ENCODE results near the gene CHADL. TPM values are rescaled to one million over a fixed set of nuclear protein-coding genes. Genes with fewer than 3 reads are reported as not detected.

The CHADL gene
- total RNA-seq, 4 donors from 2014 or later = 2.0 to 4.5 (median 3.2) TPM

GRCh38 chr22:41243361-41243760 lies 2.6 kb upstream of the CHADL start:
- H3K9me3 ChIP-seq = no peaks in the 10 kb centered on the region
- H3K27me3 ChIP-seq = no peaks in the 10 kb centered on the region
- intact Hi-C loops (cut with DNase I) = no loop called here
- DNase-seq = no peak
- H3K36me3 ChIP-seq = peaks cover 13 to 39% (median 16%) of the 10 kb centered on the region in 3 donors
- 68 to 77% methylated on average over 4 to 5 of the region's 6 CpGs for WGBS, 2 donors
- no peak for TF ChIP-seq CTCF (IDR thresholded peaks at IDR 0.05)
- TF ChIP-seq POLR2A (IDR thresholded peaks at IDR 0.05) = no peak
- H3K27ac ChIP-seq = no peak overlapping the region
- H3K4me3 ChIP-seq = no peak overlapping the region
- peaks cover 4 to 27% (median 5%) of the 10 kb centered on the region in 3 donors for H3K4me1 ChIP-seq

GRCh38 chr22:41242396-41243117 lies 1.8 kb upstream of the CHADL start:
- 67 to 74% methylated on average over 17 to 18 of the region's 18 CpGs for WGBS, 2 donors
- Histone ChIP-seq H3K9me3 (no peaks in the 10 kb centered on the region), H3K27me3 (no peaks in the 10 kb centered on the region), H3K4me3 (no peak overlapping the region), H3K4me1 (peaks cover 8 to 35% (median 10%) of the 10 kb centered on the region in 3 donors), H3K27ac (no peak overlapping the region), H3K36me3 (peaks cover 6 to 31% (median 10%) of the 10 kb centered on the region in 3 donors)
- no peak for DNase-seq
- intact Hi-C loops (cut with DNase I) = no loop called here
- TF ChIP-seq POLR2A (IDR thresholded peaks at IDR 0.05) (no peak), CTCF (IDR thresholded peaks at IDR 0.05) (no peak)

GRCh38 chr22:41241133-41241676 lies 474 bp upstream of the CHADL start:
- TF ChIP-seq POLR2A (IDR thresholded peaks at IDR 0.05) = no peak
- TF ChIP-seq CTCF (IDR thresholded peaks at IDR 0.05) = no peak

GRCh38 chr22:41239443-41240128 lies 1.1 kb downstream of the CHADL start:
- Histone ChIP-seq H3K36me3 (peaks cover 0 to 1% (median 0%) of the 10 kb centered on the region in 3 donors), H3K4me1 (peaks cover 17 to 55% (median 22%) of the 10 kb centered on the region in 3 donors), H3K4me3 (no peak overlapping the region), H3K27ac (no peak overlapping the region), H3K9me3 (no peaks in the 10 kb centered on the region), H3K27me3 (no peaks in the 10 kb centered on the region)
- TF ChIP-seq CTCF (IDR thresholded peaks at IDR 0.05) (no peak), POLR2A (IDR thresholded peaks at IDR 0.05) (no peak)
- no peak for DNase-seq
- intact Hi-C loops (cut with DNase I) = no loop called here
- 52 to 59% methylated on average over 2 to 4 of the region's 16 CpGs for WGBS, 2 donors

More at GRCh38 chr22:41241133-41241676, 474 bp upstream of the CHADL start:
- Histone ChIP-seq H3K4me1 (peaks cover 17 to 48% (median 21%) of the 10 kb centered on the region in 3 donors), H3K36me3 (peaks cover 1 to 17% (median 6%) of the 10 kb centered on the region in 3 donors), H3K27ac (no peak overlapping the region), H3K4me3 (no peak overlapping the region), H3K27me3 (no peaks in the 10 kb centered on the region), H3K9me3 (no peaks in the 10 kb centered on the region)
- intact Hi-C loops (cut with DNase I) = no loop called here
- 92 to 93% methylated on average over 5 of the region's 7 CpGs for WGBS, 2 donors
- DNase-seq = no peak
